GM19455 (cell line): ENCODE measurements around the gene UBALD2.
"Not testable (repeated sequence)": the region's sequence is repeated elsewhere in the genome, so short reads cannot be mapped to it uniquely, and the experiment has no call there.

Experiments
- ATAC-seq: cut with Tn5 transposase; IDR thresholded peaks from one replicate; pipeline ENCODE4 v1.9.1; 2021; ENCODE audit not compliant: unreplicated experiment

Gene UBALD2

DNA sequence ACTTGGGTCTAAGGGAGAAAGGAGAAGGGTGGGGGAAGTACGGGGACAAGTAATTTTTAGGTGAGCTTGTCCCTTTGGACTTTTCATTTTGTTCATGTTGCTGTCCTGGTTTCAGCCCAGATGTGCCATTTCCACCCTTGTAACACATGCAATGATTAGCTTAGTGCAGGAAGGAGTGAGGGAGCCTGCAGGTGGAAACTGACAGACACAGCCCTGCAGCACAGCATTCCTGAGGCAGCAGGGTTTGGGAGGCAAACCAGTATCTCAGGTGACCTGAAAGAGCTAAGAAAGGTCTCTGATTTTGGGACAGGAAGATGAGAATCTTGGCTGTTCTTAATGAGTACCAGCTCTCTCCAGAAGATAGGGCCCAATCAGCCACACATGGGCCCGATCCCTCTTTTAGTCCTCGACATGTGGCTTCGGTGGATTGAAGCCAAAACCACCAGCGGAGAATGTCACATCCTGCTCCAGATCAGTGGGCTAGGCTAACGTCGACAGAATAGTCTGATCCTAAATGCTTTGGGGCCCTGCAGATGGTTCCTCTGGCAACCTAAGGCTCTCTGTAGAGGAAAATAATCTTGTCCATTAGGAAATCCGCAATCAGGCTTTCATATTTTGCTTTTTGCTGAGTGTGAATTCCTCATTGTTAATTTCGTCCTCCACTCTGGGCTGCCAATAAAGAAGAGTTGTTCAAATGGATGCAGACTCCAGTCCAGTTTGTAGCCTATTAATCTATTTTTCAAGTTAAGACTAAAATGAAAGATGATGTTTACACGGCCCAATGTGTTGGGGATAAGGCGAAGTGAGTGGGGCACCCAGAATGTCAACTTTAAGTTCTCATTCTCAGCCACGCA is 21.1 kb upstream of the UBALD2 start:
- ATAC-seq, result no peak

DNA sequence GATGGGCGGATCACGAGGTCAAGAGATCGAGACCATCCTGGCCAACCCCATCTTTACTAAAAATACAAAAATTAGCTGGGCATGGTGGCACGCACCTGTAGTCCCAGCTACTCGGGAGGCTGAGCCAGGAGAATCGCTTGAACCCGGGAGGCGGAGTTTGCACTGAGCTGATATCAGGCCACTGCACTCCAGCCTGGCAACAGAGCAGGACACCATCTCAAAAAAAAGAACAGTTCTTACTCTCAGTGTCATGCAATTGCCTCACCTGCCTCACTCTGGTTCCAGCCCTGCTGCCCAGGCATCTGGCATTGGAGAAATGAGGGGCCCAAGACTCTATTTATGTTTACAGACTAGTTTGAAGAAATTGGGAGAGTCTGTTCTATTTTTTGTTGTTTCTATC is 20.4 kb upstream of the UBALD2 start:
- not testable (repeated sequence) for ATAC-seq

DNA sequence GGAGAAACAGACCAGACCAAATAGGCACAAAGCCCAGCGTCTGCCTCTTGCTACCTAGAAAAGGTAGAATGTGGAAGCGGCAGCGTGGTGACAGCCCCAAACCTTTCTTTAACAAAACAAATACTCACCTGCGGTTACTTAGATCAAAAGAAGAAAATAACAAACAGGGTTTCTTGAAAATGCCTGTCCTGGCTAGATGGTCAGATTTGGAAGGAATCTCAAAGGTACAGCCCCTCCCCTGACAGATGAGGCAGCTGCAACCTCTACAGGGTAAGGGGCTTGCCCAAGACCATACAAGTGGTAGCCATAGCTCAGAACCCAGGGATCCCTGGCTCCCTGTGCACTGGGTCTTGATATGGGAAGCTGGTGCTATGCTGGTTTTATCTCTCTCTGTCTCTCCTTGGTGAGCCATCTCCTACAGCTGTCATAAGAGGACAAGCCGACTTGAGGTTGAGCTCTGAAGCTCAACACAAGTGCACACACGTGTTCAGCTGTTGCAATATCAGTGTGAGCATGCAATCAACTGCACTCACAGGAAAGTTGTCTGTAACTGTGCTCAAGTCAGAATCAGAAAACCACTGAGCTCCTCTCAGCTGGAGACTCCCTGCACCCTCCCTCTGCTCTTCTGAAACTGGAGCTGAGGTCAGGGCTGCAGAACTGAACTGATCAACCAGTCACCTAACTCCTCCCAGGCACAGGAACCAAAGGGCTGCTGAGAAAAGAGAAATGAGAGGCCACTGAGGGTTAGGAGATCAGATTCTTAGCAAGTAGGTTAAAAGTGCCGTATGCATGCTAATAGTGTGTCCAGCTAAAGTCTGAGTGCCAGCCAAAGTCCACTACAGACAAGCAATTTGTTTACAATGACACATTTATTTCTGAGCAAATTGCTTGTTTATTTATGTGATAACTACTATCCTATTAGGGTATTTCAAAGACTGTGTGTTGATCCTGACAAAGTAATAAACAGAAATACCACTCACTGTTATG is 18.8 kb upstream of the UBALD2 start:
- ATAC-seq, result peak; percentile 94

DNA sequence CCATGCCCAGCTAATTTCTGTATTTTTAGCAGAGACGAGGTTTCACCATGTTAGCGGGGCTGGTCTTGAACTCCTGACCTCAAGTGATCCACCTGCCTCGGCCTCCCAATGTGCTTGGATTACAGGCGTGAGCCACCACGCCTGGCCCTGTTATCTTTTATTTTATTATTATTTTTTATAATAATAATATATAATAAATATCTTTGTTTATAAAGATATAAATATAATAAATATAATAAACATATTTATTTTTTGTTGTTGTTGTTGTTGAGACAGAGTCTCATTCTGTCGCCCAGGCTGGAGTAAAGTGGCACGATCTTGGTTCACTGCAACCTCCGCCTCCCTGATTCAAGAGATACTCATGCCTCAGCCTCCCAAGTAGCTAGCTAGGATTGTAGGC is 17.8 kb upstream of the UBALD2 start:
- no peak for ATAC-seq

DNA sequence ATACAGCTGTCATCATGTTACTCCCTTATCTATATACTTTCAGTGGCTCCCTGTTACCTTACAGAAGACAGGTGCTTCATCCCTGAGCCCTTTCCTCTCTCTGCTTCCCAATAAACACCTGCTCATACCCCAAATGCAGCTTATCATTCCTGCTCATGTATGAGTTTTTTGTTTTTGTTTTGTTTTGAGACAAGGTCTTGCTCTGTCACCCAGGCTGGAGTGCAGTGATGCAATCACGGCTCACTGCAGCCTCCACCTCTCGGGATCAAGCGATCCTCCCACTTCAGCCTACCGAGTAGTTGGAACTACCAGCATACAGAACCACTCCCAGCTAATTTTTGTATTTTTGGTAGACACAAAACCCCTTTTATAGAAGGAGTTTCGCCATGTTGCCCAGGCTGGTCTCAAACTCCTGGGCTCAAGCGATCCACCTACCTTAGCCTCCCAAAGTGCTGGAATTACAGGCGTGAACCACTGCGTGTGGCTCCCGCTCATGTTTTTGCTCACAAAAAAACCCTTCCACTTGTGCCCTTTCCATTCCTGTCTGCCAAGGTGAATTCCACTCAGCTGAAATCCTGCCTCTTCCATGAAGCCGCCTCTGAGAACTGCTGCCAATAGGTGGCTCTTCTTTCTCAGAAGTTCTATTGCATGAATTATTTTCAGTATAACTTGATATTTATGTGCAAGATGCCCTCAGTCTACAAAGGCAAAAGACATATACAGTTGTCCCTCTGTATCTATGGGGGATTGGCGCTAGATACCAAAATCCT is 16.9 kb upstream of the UBALD2 start:
- ATAC-seq, result no peak

- ATAC-seq, result no peak
Measured at GRCh38 chr17:76250141-76250540, 15.0 kb upstream of the UBALD2 start.

- ATAC-seq, result no peak
Measured at GRCh38 chr17:76251478-76252039, 13.6 kb upstream of the UBALD2 start.

GRCh38 chr17:76252040-76252954 is 12.9 kb upstream of the UBALD2 start:
- no peak for ATAC-seq

DNA sequence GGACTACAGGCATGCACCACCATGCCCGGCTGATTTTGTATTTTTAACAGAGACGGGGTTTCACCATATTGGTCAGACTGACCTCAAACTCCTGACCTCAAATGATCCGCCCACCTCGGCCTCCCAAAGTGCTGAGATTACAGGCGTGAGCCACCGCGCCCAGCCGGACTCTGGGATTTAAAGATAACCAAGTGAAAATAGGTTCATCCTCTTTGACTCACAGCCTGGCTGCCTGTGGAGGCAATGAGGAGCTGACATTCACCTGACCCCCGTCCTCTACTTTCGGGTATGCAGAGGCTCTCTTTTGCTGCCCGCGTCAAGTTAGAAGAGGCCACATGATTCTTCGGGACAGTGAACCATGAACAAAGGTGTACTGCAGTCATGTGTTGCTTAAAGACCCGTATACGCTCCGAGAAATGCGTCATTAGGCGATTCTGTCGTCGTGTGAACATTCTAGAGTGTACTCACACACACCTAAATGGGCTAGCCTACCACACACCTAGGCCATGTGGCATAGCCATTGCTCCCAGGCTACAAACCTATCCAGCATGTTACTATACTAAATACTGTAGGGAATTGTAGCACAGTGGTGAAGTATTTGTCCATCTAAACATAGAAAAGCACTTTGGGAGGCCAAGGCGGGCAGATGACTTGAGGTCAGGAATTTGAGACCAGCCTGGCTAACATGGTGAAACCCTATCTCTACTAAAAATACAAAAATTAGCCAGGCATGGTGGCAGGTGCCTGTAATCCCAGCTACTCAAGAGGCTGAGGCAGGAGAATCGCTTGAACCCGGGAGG is 12.0 kb upstream of the UBALD2 start:
- ATAC-seq, result not testable (repeated sequence)

- ATAC-seq, result no peak
Measured at GRCh38 chr17:76253841-76254240, 11.3 kb upstream of the UBALD2 start.

DNA sequence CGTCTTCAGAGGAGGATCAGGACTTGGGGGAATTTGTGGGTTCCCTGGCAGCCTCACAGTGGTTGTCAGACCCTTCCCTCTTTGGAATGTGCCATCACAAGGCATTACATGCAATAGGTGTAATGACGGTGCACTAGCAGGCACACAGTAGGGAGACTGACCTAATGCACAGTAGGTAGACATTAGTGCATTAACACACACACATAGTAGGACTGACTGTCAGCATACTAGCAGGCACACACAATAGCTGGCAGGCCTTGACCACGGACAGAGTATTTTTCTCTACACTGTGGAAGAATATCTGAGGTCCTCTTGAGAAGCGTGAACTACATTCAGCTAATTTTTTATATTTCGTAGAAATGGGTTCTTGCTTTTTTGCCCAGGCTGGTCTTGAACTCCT is 10.9 kb upstream of the UBALD2 start:
- no peak for ATAC-seq

GRCh38 chr17:76255801-76256429 is 9.2 kb upstream of the UBALD2 start:
- ATAC-seq, result no peak

GRCh38 chr17:76256430-76257050 is 8.6 kb upstream of the UBALD2 start:
- ATAC-seq, result not testable (repeated sequence)

- no peak for ATAC-seq
Measured at GRCh38 chr17:76260220-76260619, 4.9 kb upstream of the UBALD2 start.

- no peak for ATAC-seq
Measured at GRCh38 chr17:76260669-76261068, 4.5 kb upstream of the UBALD2 start.

DNA sequence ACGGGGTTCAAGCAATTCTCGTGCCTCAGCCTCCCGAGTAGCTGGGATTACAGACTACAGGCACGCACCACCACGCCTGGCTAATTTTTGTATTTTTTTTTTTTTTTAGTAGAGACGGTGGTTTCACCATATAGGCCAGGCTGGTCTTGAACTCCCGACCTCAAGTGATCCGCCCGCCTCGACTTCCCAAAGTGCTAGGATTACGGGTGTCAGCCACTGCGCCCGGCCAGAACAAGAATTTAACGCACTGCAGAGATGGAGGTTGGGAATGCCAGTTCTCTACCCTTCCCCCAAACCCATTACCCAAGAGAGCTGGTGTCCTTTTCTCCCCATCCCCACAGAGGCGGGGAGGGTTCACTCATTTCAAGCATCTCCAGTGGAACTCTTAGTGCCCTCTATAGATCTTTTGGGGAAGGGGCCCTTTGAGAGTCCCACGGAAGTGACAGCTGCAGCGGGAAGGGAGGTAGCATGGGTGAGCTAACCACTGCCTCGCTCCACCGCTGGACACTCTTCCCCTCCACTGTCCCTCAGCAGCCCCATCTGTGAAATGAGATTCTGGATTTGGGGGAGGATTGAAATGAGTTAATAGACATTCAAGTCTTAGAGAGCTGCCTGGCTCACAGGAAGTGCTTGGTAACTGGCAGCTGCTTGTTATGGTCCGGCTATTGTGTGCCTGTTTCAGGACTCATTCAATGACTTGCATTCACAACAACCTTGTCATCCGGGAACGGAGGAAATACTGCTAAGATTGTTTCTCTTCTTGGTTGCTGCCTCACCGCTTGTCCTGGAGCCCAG is 3.5 kb upstream of the UBALD2 start:
- ATAC-seq, result no peak

DNA sequence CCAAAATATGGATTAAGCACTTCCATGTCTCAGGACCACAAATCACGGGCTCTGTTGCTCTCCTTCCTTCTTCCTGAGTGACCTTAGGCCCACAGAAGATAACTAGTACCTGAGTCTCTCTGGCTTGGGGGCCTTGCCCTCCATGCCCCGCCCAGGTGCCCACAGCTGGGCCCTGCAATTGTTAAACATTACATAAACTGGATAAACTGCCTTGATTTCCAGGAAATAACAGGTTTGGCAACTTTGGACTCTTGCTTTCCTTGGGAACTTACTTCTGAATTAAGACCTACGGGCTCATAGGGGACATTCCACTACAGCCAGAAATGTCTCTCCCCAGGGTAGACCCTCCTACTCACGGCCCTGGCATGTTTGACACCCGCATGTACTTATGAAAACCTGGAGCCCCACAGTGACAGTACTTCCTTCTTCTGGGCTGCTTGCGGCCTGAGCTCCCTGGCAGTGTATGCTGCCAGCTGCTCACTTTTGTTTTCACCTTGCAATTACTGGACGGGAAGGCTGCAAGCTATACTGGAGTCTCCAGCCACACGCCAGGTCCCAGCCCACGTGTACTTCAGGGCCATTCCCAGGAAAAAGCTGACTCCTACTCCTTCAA is 2.3 kb upstream of the UBALD2 start:
- ATAC-seq, result no peak
